A172 (cell line): ENCODE data around the gene ACAT2. TPM values are rescaled to one million over a fixed set of nuclear protein-coding genes. Genes with fewer than 3 reads are reported as not detected.
"Not testable (repeated sequence)": the region's sequence is repeated elsewhere in the genome, so short reads cannot be mapped to it uniquely, and the experiment has no call there.

Experiments
- DNase-seq: peaks from one replicate; pipeline ENCODE4 v3.0.0-alpha.2; 2015; ENCODE audit warnings: low spot score
- total RNA-seq: library from RNA; depleted of rRNA; stranded (reverse); fragments of >200 nt; shearing (Covaris generic); gene quantifications from 2 replicates; pipeline ENCODE4 v1.2.3, GENCODE V29; 2014

Gene ACAT2
- total RNA-seq, 1 experiment from 2014 or later, result 45.3 TPM

- DNase-seq, result no peak
Measured at GRCh38 chr6:159730332-159730676, 31.5 kb upstream of the ACAT2 start.

GRCh38 chr6:159732550-159732949, 29.3 kb upstream of the ACAT2 start:
- DNase-seq, result not testable (repeated sequence)

- DNase-seq, result not testable (repeated sequence)
Measured at GRCh38 chr6:159733395-159733794, 28.4 kb upstream of the ACAT2 start.

- no peak for DNase-seq
Measured at GRCh38 chr6:159736908-159737307, 24.9 kb upstream of the ACAT2 start.

- DNase-seq, result no peak
Measured at GRCh38 chr6:159739341-159739740, 22.5 kb upstream of the ACAT2 start.

- DNase-seq, result no peak
Measured at GRCh38 chr6:159742165-159742564, 19.7 kb upstream of the ACAT2 start.

GRCh38 chr6:159745081-159745480, 16.8 kb upstream of the ACAT2 start:
- no peak for DNase-seq

- no peak for DNase-seq
Measured at GRCh38 chr6:159746759-159747158, 15.1 kb upstream of the ACAT2 start.

- DNase-seq, result not testable (repeated sequence)
Measured at GRCh38 chr6:159748127-159748526, 13.7 kb upstream of the ACAT2 start.

- DNase-seq, result no peak
Measured at GRCh38 chr6:159751448-159751847, 10.4 kb upstream of the ACAT2 start.

- DNase-seq, result no peak
Measured at GRCh38 chr6:159753081-159753872, 8.6 kb upstream of the ACAT2 start.

GRCh38 chr6:159754401-159754800, 7.4 kb upstream of the ACAT2 start:
- no peak for DNase-seq

GRCh38 chr6:159754959-159755914, 6.6 kb upstream of the ACAT2 start:
- DNase-seq, result no peak

- no peak for DNase-seq
Measured at GRCh38 chr6:159756508-159756907, 5.3 kb upstream of the ACAT2 start.

- peak; percentile 65 for DNase-seq
Measured at GRCh38 chr6:159758031-159759001, 3.5 kb upstream of the ACAT2 start.

- no peak for DNase-seq
Measured at GRCh38 chr6:159759645-159760044, 2.2 kb upstream of the ACAT2 start.

GRCh38 chr6:159760602-159761057, 1.2 kb upstream of the ACAT2 start:
- peak; percentile 64 for DNase-seq

- no peak for DNase-seq
Measured at GRCh38 chr6:159761129-159761872, 544 bp upstream of the ACAT2 start.

GRCh38 chr6:159762681-159763293, 942 bp downstream of the ACAT2 start:
- no peak for DNase-seq

GRCh38 chr6:159766906-159767305, 5.1 kb downstream of the ACAT2 start:
- no peak for DNase-seq
